Peyer's patch (tissue), 4 donors: ENCODE results near the gene TMEM222.

Experiments
- CTCF ChIP-seq, 6 experiments: fragments of 450-650 bp in 4 of 6; fragments of 200-600 bp in 2 of 6; sonication (generic) in 1 of 6; IDR thresholded peaks; one replicate each; pipeline ENCODE4 v1.5.1; 2017 to 2019; ENCODE audit warnings: antibody characterized with exemption in 6 of 6, mild to moderate bottlenecking in 3 of 6, moderate library complexity in 1 of 6
- POLR2A ChIP-seq, 2 donors: fragments of 450-650 bp; IDR thresholded peaks; one replicate each; pipeline ENCODE4 v1.5.1; 2017; ENCODE audit warnings: antibody characterized with exemption in 2 of 2, mild to moderate bottlenecking in 2 of 2, moderate library complexity in 2 of 2

GRCh38 chr1:27341525-27342252, 19.7 kb downstream of the TMEM222 start, which contains the start of gene SYTL1:
- TF ChIP-seq CTCF (IDR thresholded peaks at IDR 0.05) (no peak), POLR2A (IDR thresholded peaks at IDR 0.05) (no peak)
